PC-9 (cell line): ENCODE data around the gene FOXJ1.

ENCODE experiments used
- EZH2 ChIP-seq: fragments of 200-600 bp; sonication (generic); IDR thresholded peaks from 2 replicates; pipeline ENCODE4 v1.8.0; 2017; ENCODE audit warnings: antibody characterized with exemption, low read depth
- TF ChIP-seq, protein P1 (sequence below): fragments of 200-600 bp; sonication (generic); conservative IDR thresholded peaks from 2 replicates; pipeline ENCODE4 v1.6.1; 2017; ENCODE audit warnings: mixed run types, antibody characterized with exemption, mild to moderate bottlenecking, moderate library complexity

DNA sequence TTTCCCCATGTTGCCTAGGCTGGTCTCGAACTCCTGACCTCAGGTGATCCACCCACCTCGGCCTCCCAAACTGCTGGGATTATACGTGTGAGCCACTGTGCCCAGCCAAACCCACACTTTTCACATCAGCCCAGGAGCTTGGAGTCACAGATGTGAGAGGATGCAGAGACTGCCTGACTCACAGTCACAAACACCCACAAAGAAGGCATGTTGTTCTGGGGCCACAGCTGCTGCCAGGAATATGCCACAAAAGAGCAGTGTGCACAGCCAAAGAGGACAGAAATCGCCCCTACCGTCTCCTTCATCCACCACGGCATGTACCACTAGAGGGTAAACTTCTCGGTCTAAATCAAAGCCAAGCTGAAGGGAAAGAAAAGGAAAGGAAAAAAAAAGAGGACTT is 25.1 kb upstream of the FOXJ1 start:
- TF ChIP-seq, protein P1, sequence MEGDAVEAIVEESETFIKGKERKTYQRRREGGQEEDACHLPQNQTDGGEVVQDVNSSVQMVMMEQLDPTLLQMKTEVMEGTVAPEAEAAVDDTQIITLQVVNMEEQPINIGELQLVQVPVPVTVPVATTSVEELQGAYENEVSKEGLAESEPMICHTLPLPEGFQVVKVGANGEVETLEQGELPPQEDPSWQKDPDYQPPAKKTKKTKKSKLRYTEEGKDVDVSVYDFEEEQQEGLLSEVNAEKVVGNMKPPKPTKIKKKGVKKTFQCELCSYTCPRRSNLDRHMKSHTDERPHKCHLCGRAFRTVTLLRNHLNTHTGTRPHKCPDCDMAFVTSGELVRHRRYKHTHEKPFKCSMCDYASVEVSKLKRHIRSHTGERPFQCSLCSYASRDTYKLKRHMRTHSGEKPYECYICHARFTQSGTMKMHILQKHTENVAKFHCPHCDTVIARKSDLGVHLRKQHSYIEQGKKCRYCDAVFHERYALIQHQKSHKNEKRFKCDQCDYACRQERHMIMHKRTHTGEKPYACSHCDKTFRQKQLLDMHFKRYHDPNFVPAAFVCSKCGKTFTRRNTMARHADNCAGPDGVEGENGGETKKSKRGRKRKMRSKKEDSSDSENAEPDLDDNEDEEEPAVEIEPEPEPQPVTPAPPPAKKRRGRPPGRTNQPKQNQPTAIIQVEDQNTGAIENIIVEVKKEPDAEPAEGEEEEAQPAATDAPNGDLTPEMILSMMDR: no peak
- no peak for TF ChIP-seq EZH2
